Immature natural killer cell (primary cell): ENCODE results near the gene CTXN2. TPM values are rescaled to one million over a fixed set of nuclear protein-coding genes. Genes with fewer than 3 reads are reported as not detected.
A peak's percentile ranks its signal among the peaks of the same experiment; 100 is the strongest.

Source experiments
- DNase-seq, 3 donors: peaks; one replicate each; pipeline ENCODE4 v3.0.0; 2022; ENCODE audit warnings: mixed read lengths in 1 of 3
- H3K27ac Mint-ChIP-seq, 6 donors: one replicate each; pipeline ENCODE4 v1.8.0; 2020; ENCODE audit warnings: mixed read lengths in 6 of 6, mild to moderate bottlenecking in 5 of 6, inconsistent platforms in 4 of 6, moderate library complexity in 3 of 6
- H3K27me3 Mint-ChIP-seq, 3 donors: one replicate each; pipeline ENCODE4 v1.8.0; 2020 to 2021; ENCODE audit warnings: low read depth in 3 of 3, mild to moderate bottlenecking in 3 of 3, mixed read lengths in 3 of 3, moderate library complexity in 3 of 3, inconsistent platforms in 1 of 3
- H3K36me3 Mint-ChIP-seq, 3 donors: one replicate each; pipeline ENCODE4 v1.8.0; 2020; ENCODE audit warnings: mixed read lengths in 3 of 3, inconsistent platforms in 2 of 3, mild to moderate bottlenecking in 2 of 3
- H3K4me1 Mint-ChIP-seq, 2 donors: one replicate each; pipeline ENCODE4 v1.8.0; 2020; ENCODE audit warnings: inconsistent platforms in 2 of 2, mild to moderate bottlenecking in 2 of 2, mixed read lengths in 2 of 2, moderate library complexity in 1 of 2
- H3K4me3 Mint-ChIP-seq, 5 donors: one replicate each; pipeline ENCODE4 v1.8.0; 2020; ENCODE audit warnings: mild to moderate bottlenecking in 5 of 5, mixed read lengths in 5 of 5, inconsistent platforms in 3 of 5, moderate library complexity in 3 of 5
- H3K9me3 Mint-ChIP-seq, 6 donors: one replicate each; pipeline ENCODE4 v1.8.0; 2020; ENCODE audit warnings: mild to moderate bottlenecking in 6 of 6, mixed read lengths in 6 of 6, inconsistent platforms in 4 of 6, moderate library complexity in 3 of 6
- polyA plus RNA-seq, 3 donors: library from polyadenylated mRNA; unstranded; fragments of 300-500 nt; fragmentation: Illumina TruSeq; gene quantifications; one replicate each; pipeline ENCODE4 v1.2.3, GENCODE V29; 2021

The CTXN2 gene
- polyA plus RNA-seq, 3 donors from 2014 or later = not detected

DNA sequence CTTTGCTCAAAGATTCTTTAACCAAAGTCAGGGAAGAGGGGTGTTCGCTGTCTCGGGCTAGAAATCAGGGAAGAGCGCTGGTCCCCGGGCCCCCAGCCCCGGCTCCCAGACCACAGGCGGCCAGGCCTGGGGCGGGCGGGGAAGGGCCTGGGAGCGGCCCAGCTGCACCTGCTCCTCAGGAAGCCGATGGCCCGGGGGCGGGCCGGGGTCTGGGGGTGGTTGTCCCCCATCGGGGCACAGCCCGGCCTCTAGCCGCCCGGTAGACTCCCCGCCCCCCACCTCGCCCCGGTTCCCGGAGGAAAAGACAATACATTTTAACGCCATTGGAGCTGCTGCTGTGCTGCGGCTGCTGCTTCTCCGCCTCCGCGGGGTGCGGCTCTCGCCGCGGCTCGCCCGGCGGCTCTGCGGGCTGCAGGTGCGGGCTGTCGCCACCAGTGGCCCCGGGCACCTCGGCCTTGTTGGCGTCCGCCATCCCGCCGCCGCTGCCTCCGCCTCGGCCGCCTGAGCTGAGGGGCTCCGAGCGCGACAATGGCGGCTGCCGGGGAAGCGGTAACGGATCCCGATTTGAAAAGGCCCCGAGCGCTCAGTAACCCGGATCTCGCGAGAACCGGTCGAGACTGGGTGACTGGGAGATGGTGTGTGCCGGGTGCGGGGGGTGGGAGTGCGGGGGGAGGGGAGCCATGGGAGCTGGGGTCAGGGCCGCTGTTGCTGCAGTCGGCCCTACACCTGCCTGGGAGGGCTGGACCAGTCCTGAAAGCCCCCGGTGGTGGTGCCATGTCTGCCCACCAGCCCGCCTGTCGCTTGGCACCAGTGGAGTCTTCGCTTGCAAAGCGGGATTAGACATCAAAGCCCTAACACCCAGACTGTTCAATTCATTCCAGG lies 13.5 kb upstream of the CTXN2 start, which contains the start of gene MYEF2:
Gene MYEF2, minus strand, starts transcription at position 530 of the 882 bp plus-strand sequence. Its CDS starts 58 bp downstream, at position 472.
- peak; percentile 24 to 53 (median 51) for DNase-seq
- H3K4me1 Mint-ChIP-seq = peaks cover 10 to 14% of the 10 kb centered on the region in 2 donors
- peaks cover 3 to 6% (median 3%) of the 10 kb centered on the region in 3 donors for H3K27me3 Mint-ChIP-seq
- H3K9me3 Mint-ChIP-seq = peaks cover 0 to 5% (median 0%) of the 10 kb centered on the region in 6 donors
- peak within 1 kb of the TSS; percentile 85 to 92 (median 90) for H3K4me3 Mint-ChIP-seq
- H3K27ac Mint-ChIP-seq = peak within 1 kb of the TSS; percentile 51 to 87 (median 70)
- H3K36me3 Mint-ChIP-seq = no peaks in the 10 kb centered on the region

DNA sequence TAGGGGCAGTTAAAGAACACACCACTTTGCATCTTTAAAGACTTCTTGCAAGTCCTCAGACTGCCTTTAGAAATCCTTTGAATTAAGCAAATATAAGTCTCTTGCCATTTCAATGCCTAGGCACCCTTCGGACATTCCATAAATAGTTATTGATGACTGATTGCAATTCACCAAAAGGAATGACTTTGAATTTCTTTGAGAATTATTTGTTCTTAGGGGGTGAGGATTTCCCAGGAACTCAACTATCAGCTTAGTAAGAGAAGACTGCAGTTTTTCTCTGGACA lies 12.9 kb upstream of the CTXN2 start:
- Mint-ChIP-seq H3K27me3 (peaks cover 3 to 6% (median 3%) of the 10 kb centered on the region in 3 donors), H3K27ac (no peak overlapping the region), H3K36me3 (no peaks in the 10 kb centered on the region), H3K9me3 (peaks cover 0 to 5% (median 0%) of the 10 kb centered on the region in 6 donors), H3K4me3 (peak overlapping the region; percentile 61 to 78 (median 74)), H3K4me1 (peaks cover 10 to 14% of the 10 kb centered on the region in 2 donors)
- DNase-seq = no peak

DNA sequence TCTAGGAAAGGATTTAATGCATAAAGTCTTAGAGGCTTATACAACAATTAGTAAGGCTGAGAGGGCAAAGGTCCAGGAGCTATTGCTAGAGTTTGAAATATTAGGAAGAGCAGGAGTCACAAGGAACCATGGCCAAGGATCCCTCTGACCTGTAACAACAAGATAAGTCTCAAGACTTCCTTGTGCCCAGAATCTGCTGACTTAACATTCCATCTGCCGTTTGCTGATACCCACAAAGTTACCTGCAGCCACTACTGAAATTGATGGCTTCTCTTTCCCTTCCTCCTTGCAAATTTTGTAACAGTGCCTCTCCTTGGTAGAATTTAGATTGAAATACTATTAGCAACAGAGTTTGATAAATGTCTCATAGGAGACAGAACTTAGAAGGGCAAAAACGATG lies 8.7 kb upstream of the CTXN2 start:
- H3K4me3 Mint-ChIP-seq = no peak overlapping the region
- H3K9me3 Mint-ChIP-seq = peaks cover 0 to 5% (median 0%) of the 10 kb centered on the region in 6 donors
- no peak for DNase-seq
- no peaks in the 10 kb centered on the region for H3K36me3 Mint-ChIP-seq
- no peaks in the 10 kb centered on the region for H3K4me1 Mint-ChIP-seq
- no peak overlapping the region for H3K27ac Mint-ChIP-seq
- H3K27me3 Mint-ChIP-seq = peaks cover 0 to 3% (median 1%) of the 10 kb centered on the region in 3 donors

DNA sequence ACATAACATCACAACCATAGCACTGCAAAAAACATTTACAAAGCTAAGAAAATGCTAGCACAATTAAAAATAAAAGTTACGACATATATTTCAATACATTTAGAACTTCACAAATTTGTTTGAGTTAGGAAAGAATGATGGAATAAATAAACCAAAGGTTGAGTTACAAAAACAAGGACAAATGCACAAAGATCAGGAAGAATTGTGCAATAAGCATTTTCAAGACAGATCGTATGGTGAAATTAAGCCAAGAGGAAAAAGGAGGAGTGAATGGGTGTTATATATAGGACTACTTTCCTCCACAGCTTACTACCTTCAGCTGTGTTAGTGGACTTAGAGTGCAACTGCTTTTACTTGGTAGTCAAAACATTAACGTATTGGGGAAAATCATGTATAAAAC lies 5.9 kb upstream of the CTXN2 start:
- H3K4me3 Mint-ChIP-seq = no peak overlapping the region
- peaks cover 0 to 3% (median 1%) of the 10 kb centered on the region in 3 donors for H3K27me3 Mint-ChIP-seq
- H3K36me3 Mint-ChIP-seq = no peaks in the 10 kb centered on the region
- DNase-seq = no peak
- no peak overlapping the region for H3K27ac Mint-ChIP-seq
- no peaks in the 10 kb centered on the region for H3K4me1 Mint-ChIP-seq
- peaks cover 0 to 5% (median 0%) of the 10 kb centered on the region in 6 donors for H3K9me3 Mint-ChIP-seq

DNA sequence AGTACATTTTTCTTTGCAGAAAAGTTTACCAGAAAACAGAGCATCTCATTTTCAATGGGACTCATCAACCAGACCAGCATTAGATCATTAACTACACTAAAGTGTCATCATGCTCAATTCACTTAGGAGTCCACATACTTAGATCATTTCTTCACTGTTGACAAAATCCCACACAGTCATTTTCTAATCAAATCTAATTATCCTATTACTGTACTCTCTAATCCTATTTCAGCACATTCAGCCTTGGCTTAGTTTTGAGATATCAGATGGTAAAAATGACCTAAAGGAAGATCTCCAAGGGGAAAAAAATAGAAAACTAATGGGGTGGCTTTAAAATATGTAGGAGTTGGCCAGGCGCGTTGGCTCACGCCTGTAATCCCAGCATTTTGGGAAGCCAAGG lies 5.2 kb upstream of the CTXN2 start:
- H3K27ac Mint-ChIP-seq = no peak overlapping the region
- H3K4me1 Mint-ChIP-seq = no peaks in the 10 kb centered on the region
- peaks cover 0 to 6% (median 0%) of the 10 kb centered on the region in 6 donors for H3K9me3 Mint-ChIP-seq
- peaks cover 1 to 4% (median 4%) of the 10 kb centered on the region in 3 donors for H3K27me3 Mint-ChIP-seq
- no peaks in the 10 kb centered on the region for H3K36me3 Mint-ChIP-seq
- H3K4me3 Mint-ChIP-seq = no peak overlapping the region
- no peak for DNase-seq

DNA sequence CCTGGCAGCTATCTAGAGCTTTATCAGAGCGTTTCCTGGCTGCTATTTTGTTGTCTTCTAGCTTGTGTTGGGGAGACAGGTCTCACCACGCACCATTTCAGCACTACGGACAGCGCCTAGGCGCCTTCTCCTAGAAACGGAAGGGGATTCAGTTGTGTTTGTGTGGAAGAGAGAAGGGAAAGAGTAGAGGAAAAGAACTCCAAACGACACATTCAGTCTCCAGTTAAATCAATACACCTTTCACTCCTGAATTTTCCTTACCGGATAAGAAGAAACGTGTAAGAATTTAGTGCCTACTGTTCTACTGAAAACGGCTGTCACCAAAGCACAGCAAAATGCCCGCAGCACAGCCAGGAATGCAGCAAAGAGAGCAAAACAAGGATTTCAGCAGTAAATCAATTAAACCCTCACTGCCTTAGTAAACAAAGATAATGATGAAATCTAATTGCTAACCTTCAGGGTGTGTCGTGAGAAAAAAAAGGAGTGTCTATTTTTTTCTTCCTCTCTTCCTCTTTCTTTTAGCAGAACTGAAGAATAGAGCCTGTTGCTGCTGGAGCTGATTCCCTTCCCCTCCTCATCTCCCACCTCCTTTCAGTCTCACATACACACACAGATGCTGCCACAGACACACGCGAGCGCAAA lies 412 bp upstream of the CTXN2 start:
- peak in 2 of 3 donors; percentile 3 to 6 for DNase-seq
- no peaks in the 10 kb centered on the region for H3K36me3 Mint-ChIP-seq
- H3K4me1 Mint-ChIP-seq = no peaks in the 10 kb centered on the region
- peaks cover 0 to 10% (median 0%) of the 10 kb centered on the region in 6 donors for H3K9me3 Mint-ChIP-seq
- no peak overlapping the region for H3K4me3 Mint-ChIP-seq
- H3K27me3 Mint-ChIP-seq = peaks cover 1 to 6% (median 5%) of the 10 kb centered on the region in 3 donors
- H3K27ac Mint-ChIP-seq = no peak overlapping the region

DNA sequence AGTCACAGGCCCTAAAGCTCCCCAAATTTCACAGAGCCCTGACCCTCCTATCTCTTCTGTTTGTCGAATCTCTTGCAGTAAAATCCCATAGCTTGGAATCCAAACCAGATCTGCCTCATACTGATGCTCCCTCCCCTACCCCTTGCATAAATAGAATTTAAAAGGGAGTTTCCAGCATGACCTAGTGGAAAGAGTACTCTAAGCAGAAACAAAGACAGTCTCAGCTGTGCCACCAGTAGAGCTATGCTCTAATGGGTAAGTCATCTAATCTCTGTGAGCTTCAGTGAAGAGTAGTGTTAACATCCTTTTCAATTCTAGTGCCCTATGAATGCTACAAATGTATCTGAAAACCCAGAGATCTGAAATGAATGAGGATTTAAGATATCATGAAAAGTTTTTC lies 10.6 kb downstream of the CTXN2 start:
- Mint-ChIP-seq H3K36me3 (no peaks in the 10 kb centered on the region), H3K9me3 (peaks cover 0 to 5% (median 0%) of the 10 kb centered on the region in 6 donors), H3K4me3 (no peak overlapping the region), H3K27ac (no peak overlapping the region), H3K4me1 (no peaks in the 10 kb centered on the region), H3K27me3 (peaks cover 2 to 5% (median 3%) of the 10 kb centered on the region in 3 donors)
- DNase-seq = no peak

DNA sequence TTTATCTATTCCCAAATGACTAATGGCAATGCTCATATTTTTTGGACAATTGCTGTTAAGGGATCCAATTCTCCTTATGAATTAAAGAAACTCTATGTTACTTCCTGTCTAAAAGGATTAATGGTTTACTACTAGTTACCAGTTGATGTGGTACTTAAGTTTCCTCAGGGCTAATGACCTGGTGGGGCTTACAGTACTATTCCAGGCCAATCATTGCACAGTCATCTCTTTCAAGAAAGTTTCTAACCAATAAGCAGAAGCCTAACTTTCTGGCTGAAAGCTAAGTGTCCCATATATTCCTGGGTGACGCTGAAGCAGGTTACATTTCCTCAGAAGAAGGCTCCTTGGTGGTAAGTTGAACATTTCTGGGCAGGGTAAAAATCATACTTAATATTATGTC lies 14.5 kb downstream of the CTXN2 start, which contains the start of gene SLC12A1:
Gene SLC12A1, plus strand, starts transcription at position 322 of the 400 bp plus-strand sequence. CDS start 1,418 bp downstream, outside the sequence.
- peaks cover 3 to 6% (median 3%) of the 10 kb centered on the region in 3 donors for H3K27me3 Mint-ChIP-seq
- no peaks in the 10 kb centered on the region for H3K36me3 Mint-ChIP-seq
- DNase-seq = no peak
- no peaks in the 10 kb centered on the region for H3K9me3 Mint-ChIP-seq
- H3K4me1 Mint-ChIP-seq = no peaks in the 10 kb centered on the region
- H3K27ac Mint-ChIP-seq = no peak within 1 kb of the TSS
- no peak within 1 kb of the TSS for H3K4me3 Mint-ChIP-seq

DNA sequence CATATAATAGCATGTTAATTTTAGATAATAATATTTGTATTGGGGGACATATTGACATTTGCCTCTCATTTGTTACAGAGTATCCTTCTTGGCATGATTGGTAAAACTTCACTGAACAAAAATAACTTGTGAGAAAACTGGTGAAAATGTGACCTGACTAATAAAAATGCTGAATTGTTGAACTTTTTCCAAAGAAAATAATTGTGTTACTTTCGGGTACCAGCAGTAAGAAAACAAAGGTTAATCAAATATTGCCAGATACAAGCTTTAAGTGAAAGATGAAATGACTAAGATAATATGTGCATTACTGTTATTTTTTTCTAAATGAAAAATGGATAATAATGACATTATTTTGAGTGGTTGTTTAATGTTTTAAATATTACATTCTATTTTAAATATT lies 29.8 kb downstream of the CTXN2 start:
- H3K36me3 Mint-ChIP-seq = no peaks in the 10 kb centered on the region

DNA sequence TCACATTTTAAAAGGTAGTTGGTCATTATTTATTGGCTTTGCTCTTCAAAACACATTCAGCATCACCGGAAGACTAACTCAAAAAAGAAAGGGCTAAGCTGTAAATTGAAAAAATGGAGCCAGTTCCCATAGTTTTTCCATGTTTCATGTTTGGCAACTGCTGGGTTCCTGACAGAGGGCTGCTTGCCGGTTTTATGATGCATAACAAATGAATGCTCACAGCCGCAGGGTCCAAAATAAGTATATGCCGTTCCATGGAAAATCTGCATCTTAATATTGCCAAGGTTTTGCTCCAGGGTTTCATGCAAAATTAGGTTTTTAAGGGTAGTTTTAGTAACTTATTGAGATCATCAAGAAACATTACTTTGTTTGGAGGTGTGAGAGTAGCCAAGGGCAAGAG lies 30.4 kb downstream of the CTXN2 start:
- Mint-ChIP-seq H3K36me3 (no peaks in the 10 kb centered on the region), H3K4me3 (no peak overlapping the region), H3K27ac (no peak overlapping the region), H3K9me3 (no peaks in the 10 kb centered on the region), H3K27me3 (peaks cover 0 to 2% (median 1%) of the 10 kb centered on the region in 3 donors), H3K4me1 (no peaks in the 10 kb centered on the region)
- DNase-seq = no peak

More for the DNA sequence above, 29.8 kb downstream of the CTXN2 start:
- H3K27me3 Mint-ChIP-seq = peaks cover 0 to 2% (median 1%) of the 10 kb centered on the region in 3 donors
- DNase-seq = no peak
- no peak overlapping the region for H3K27ac Mint-ChIP-seq
- no peaks in the 10 kb centered on the region for H3K9me3 Mint-ChIP-seq
- H3K4me1 Mint-ChIP-seq = no peaks in the 10 kb centered on the region
- no peak overlapping the region for H3K4me3 Mint-ChIP-seq

DNA sequence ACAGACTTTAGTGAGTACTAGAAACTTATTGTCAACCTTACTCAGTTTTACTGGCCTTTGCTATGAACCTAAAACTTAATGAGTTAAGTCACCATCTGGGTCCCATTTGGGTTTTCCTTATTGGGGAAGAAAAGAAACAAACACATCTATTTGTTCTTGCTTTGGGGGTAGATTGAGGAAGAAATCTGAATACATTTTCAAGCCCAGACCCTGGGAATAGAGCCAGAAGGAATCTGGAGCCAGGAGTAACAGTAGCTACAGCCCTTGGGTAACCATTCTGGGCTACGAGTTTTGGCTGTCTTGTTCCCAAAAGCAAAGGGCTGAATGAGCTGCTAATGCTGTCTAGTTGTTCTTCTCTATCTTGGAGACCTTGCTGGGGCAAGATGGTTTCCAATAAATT lies 31.2 kb downstream of the CTXN2 start:
- peaks cover 0 to 3% (median 1%) of the 10 kb centered on the region in 3 donors for H3K27me3 Mint-ChIP-seq
- DNase-seq = no peak
- no peaks in the 10 kb centered on the region for H3K4me1 Mint-ChIP-seq
- H3K4me3 Mint-ChIP-seq = no peak overlapping the region
- H3K9me3 Mint-ChIP-seq = peaks cover 0 to under 1% (median 0%) of the 10 kb centered on the region in 6 donors
- no peak overlapping the region for H3K27ac Mint-ChIP-seq
- no peaks in the 10 kb centered on the region for H3K36me3 Mint-ChIP-seq

DNA sequence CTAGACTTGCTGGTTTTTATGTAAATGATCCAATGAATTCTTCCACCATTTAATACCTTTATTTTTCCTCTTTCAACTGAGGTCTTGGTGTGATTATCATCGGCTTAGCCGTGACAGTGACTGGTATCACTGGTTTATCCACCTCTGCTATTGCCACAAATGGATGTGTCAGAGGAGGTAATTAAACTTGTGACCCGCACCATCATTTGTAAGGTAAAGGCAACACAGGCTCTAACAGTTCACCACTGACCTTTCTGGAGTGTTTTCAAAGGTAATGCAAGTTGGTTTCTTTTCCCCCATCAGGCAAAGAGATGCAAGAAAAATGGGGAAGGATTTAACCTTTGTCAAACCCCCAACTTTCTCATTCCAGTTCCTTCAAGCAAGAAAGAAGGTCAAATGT lies 34.3 kb downstream of the CTXN2 start:
- no peaks in the 10 kb centered on the region for H3K36me3 Mint-ChIP-seq
- H3K4me1 Mint-ChIP-seq = no peaks in the 10 kb centered on the region
- DNase-seq = no peak
- H3K4me3 Mint-ChIP-seq = no peak overlapping the region
- peaks cover 0 to 2% (median 0%) of the 10 kb centered on the region in 6 donors for H3K9me3 Mint-ChIP-seq
- H3K27ac Mint-ChIP-seq = no peak overlapping the region
- H3K27me3 Mint-ChIP-seq = peaks cover 0 to 2% (median 1%) of the 10 kb centered on the region in 3 donors

DNA sequence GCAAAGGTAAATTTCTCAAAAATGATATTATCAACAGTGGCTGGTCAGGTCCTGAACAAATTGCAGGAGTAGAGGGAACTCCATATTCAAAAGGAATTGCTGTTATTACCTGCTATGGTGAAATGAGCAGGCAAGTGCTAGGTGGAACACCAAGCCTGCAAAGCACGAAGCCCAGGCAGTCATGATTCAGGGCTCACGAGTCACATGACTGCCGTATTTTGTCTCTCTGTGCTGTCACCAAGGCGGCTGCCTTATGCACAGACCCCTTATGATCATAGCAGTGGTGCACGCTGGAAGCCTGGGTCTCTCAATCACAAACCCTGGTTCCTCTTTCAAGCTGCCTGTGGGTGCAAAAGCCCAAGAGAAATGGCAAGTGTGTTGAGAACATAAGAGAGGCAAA lies 39.0 kb downstream of the CTXN2 start:
- no peak for DNase-seq
- Mint-ChIP-seq H3K27me3 (peaks cover 2 to 5% (median 4%) of the 10 kb centered on the region in 3 donors), H3K9me3 (peaks cover 0 to 5% (median 0%) of the 10 kb centered on the region in 6 donors), H3K4me3 (no peak overlapping the region), H3K36me3 (no peaks in the 10 kb centered on the region), H3K4me1 (no peaks in the 10 kb centered on the region), H3K27ac (no peak overlapping the region)

DNA sequence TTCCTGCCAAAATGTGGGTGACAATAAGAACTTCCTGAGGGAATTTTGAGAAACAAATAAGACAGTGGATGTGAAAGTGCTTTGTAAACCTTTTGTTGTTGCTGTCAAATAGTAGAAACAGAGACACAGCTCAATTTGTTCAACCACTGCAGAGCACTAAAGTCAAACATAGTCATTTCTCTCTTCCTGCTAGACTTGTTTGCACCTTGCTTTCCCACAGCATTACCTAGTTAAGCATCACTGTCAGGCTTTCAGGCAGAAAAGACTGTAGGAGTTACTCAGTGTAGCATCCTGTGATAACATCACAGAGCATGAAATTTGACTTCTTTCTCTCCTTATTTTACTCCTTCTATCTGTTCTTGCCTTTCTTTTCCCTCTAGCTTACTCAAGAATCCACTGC lies 41.8 kb downstream of the CTXN2 start:
- Mint-ChIP-seq H3K36me3 (no peaks in the 10 kb centered on the region), H3K27me3 (peaks cover 2 to 3% (median 3%) of the 10 kb centered on the region in 3 donors), H3K4me1 (no peaks in the 10 kb centered on the region), H3K9me3 (peaks cover 0 to 3% (median 0%) of the 10 kb centered on the region in 6 donors), H3K27ac (no peak overlapping the region), H3K4me3 (no peak overlapping the region)
- DNase-seq = no peak
